B cell (primary cell): ENCODE data around the gene ZMAT5.

ENCODE experiments used
- CTCF ChIP-seq: fragments of 200-600 bp; IDR thresholded peaks from one replicate; pipeline ENCODE4 v1.8.0; 2022; ENCODE audit warnings: antibody characterized with exemption, mild to moderate bottlenecking
- EZH2 ChIP-seq: IDR thresholded peaks from 2 replicates; pipeline ENCODE4 v1.6.1; 2012; ENCODE audit warnings: borderline replicate concordance, low read depth, mild to moderate bottlenecking, moderate library complexity, low read length; ENCODE audit not compliant: insufficient read depth, poor library complexity, severe bottlenecking

DNA sequence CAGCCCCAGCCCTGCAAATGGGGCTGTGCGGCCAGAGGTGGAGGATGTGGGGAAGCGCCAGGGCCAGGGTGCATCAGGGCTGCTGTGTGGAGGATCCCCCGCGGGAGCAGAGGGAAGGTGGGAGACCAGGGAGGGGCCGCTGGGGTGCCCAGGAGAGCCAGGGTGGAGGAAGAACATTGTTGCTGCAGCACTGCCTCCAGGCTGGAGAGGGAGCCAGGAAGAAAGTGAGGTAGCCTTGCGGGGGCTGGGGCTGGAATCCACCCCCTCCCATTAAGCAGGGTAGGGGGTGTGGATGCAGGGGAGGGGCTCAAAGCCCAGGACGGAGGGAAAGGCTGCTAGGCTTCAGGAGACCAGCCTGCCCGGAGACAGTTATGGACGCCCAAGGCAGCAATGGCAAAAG lies 32.0 kb downstream of the ZMAT5 start:
- TF ChIP-seq CTCF (no peak), EZH2 (no peak)
